Astrocyte (in vitro differentiated cells and primary cell): ENCODE measurements around the gene F7.

Source experiments
- CTCF ChIP-seq: IDR thresholded peaks from 2 replicates; pipeline ENCODE4 v1.5.1; 2011; ENCODE audit warnings: low read depth, mild to moderate bottlenecking, inconsistent platforms, low read length, moderate library complexity; ENCODE audit not compliant: insufficient read depth
- EZH2 ChIP-seq: IDR thresholded peaks from 2 replicates; pipeline ENCODE4 v1.6.1; 2012; ENCODE audit warnings: mild to moderate bottlenecking, low read length, inconsistent platforms; ENCODE audit not compliant: insufficient read depth

- TF ChIP-seq CTCF (no peak), EZH2 (no peak)
Observed at GRCh38 chr13:113103646-113104045, 1.9 kb upstream of the F7 start.
